ENCODE results near the gene SPTLC1. TPM values are rescaled to one million over a fixed set of nuclear protein-coding genes. Genes with fewer than 3 reads are reported as not detected.

Gene SPTLC1
- total and polyA plus RNA-seq, 2 donors (not counting 1 experiment from before 2014, with no cell fraction given) = 26.6 to 53.5 TPM

- no peaks in the 10 kb centered on the region for H3K4me1 Mint-ChIP-seq
- ChIA-PET POLR2A (no interaction called here), CTCF (no interaction called here)
- no peak for TF ChIP-seq EZH2 (IDR thresholded peaks at IDR 0.05; ENCODE audit: borderline replicate concordance, insufficient read depth, low read depth, low read length, poor library complexity, severe bottlenecking)
- TF ChIP-seq CTCF (IDR thresholded peaks at IDR 0.05) = no peak
- intact Hi-C loops (cut with micrococcal nuclease) = no loop called here
- Histone ChIP-seq H4K20me1 (ENCODE audit: control insufficient read depth, insufficient read depth, low read length, poor library complexity, severe bottlenecking) (peaks cover 6% of the 10 kb centered on the region), H3K9me3 (ENCODE audit: control extremely low read depth in 1 of 3, control insufficient read depth in 2 of 3, insufficient read depth in 1 of 3, low read length in 2 of 3) (peaks cover 5 to 20% (median 7%) of the 10 kb centered on the region in 3 donors), H3K4me3 (ENCODE audit: control extremely low read depth in 1 of 5, extremely low read depth in 1 of 5, insufficient read depth in 1 of 5, low read depth in 2 of 5, low read length in 4 of 5) (no peak overlapping the region), H3K4me2 (replicated peaks; ENCODE audit: low read depth, low read length, poor library complexity, severe bottlenecking) (no peak overlapping the region), H3K4me1 (ENCODE audit: control insufficient read depth in 2 of 2, insufficient read depth in 2 of 2, low read length in 2 of 2) (no peaks in the 10 kb centered on the region), H3K79me2 (ENCODE audit: control insufficient read depth, insufficient read depth, low read length) (no peaks in the 10 kb centered on the region), H2AFZ (ENCODE audit: insufficient read depth, low read depth, low read length, poor library complexity, severe bottlenecking) (no peak overlapping the region), H3K9ac (ENCODE audit: low read length) (no peak overlapping the region), H3K27me3 (replicated peaks in 1 of 4; ENCODE audit: control extremely low read depth in 1 of 4, control insufficient read depth in 3 of 4, insufficient read depth in 4 of 4, low read length in 3 of 4) (no peaks in the 10 kb centered on the region), H3K36me3 (replicated peaks in 1 of 2; ENCODE audit: control extremely low read depth in 1 of 2, control insufficient read depth in 1 of 2, extremely low read depth in 1 of 2, insufficient read depth in 2 of 2, low read length in 1 of 2) (peaks cover 4 to 74% of the 10 kb centered on the region in 2 experiments), H3K27ac (ENCODE audit: low read length in 2 of 2) (no peak overlapping the region)
- no peaks in the 10 kb centered on the region for H3K27me3 Mint-ChIP-seq
- no peak overlapping the region for H3K27ac Mint-ChIP-seq
- ATAC-seq (ENCODE audit: low read depth) (no peak), DNase-seq (no peak)
- peaks cover 6% of the 10 kb centered on the region for H3K9me3 Mint-ChIP-seq (ENCODE audit: insufficient read depth)
- no peak overlapping the region for H3K4me3 Mint-ChIP-seq
Observed at GRCh38 chr9:92058026-92058425, 57.2 kb downstream of the SPTLC1 start.

GRCh38 chr9:92057226-92057625, 58.0 kb downstream of the SPTLC1 start:
- Mint-ChIP-seq H3K27me3 (no peaks in the 10 kb centered on the region), H3K27ac (no peak overlapping the region), H3K4me1 (no peaks in the 10 kb centered on the region), H3K4me3 (no peak overlapping the region), H3K9me3 (ENCODE audit: insufficient read depth) (peaks cover 5% of the 10 kb centered on the region)
- no peaks in the 10 kb centered on the region for H3K4me1 ChIP-seq (ENCODE audit: control insufficient read depth in 2 of 2, insufficient read depth in 2 of 2, low read length in 2 of 2)
- no peak overlapping the region for H3K27ac ChIP-seq (ENCODE audit: low read length in 2 of 2)
- no peak overlapping the region for H3K4me3 ChIP-seq (ENCODE audit: control extremely low read depth in 1 of 5, extremely low read depth in 1 of 5, insufficient read depth in 1 of 5, low read depth in 2 of 5, low read length in 4 of 5)
- H3K4me2 ChIP-seq (replicated peaks; ENCODE audit: low read depth, low read length, poor library complexity, severe bottlenecking) = no peak overlapping the region
- DNase-seq (no peak), ATAC-seq (ENCODE audit: low read depth) (no peak)
- peaks cover 6% of the 10 kb centered on the region for H4K20me1 ChIP-seq (ENCODE audit: control insufficient read depth, insufficient read depth, low read length, poor library complexity, severe bottlenecking)
- peaks cover 1 to 14% (median 7%) of the 10 kb centered on the region in 3 donors for H3K9me3 ChIP-seq (ENCODE audit: control extremely low read depth in 1 of 3, control insufficient read depth in 2 of 3, insufficient read depth in 1 of 3, low read length in 2 of 3)
- H2AFZ ChIP-seq (ENCODE audit: insufficient read depth, low read depth, low read length, poor library complexity, severe bottlenecking) = no peak overlapping the region
- POLR2A ChIA-PET = no interaction called here
- CTCF ChIA-PET = no interaction called here
- WGBS (ENCODE audit: insufficient coverage) = 100% methylated on average over 1 of the region's 1 CpG
- no peak for TF ChIP-seq EZH2 (IDR thresholded peaks at IDR 0.05; ENCODE audit: borderline replicate concordance, insufficient read depth, low read depth, low read length, poor library complexity, severe bottlenecking)
- no peak for TF ChIP-seq CTCF (IDR thresholded peaks at IDR 0.05)
- peaks cover 2 to 66% of the 10 kb centered on the region in 2 experiments for H3K36me3 ChIP-seq (replicated peaks in 1 of 2; ENCODE audit: control extremely low read depth in 1 of 2, control insufficient read depth in 1 of 2, extremely low read depth in 1 of 2, insufficient read depth in 2 of 2, low read length in 1 of 2)
- intact Hi-C loops (cut with micrococcal nuclease) = no loop called here
- no peak overlapping the region for H3K9ac ChIP-seq (ENCODE audit: low read length)
- H3K27me3 ChIP-seq (replicated peaks in 1 of 4; ENCODE audit: control extremely low read depth in 1 of 4, control insufficient read depth in 3 of 4, insufficient read depth in 4 of 4, low read length in 3 of 4) = no peaks in the 10 kb centered on the region
- no peaks in the 10 kb centered on the region for H3K79me2 ChIP-seq (ENCODE audit: control insufficient read depth, insufficient read depth, low read length)
